Upper lobe of left lung (tissue), 6 donors: ENCODE results near the gene CFAP57. TPM values are rescaled to one million over a fixed set of nuclear protein-coding genes. Genes with fewer than 3 reads are reported as not detected.

Source experiments
- ATAC-seq, 2 donors: fragments of 200-7000 bp; cut with Tn5 transposase; one replicate each; pipeline ENCODE4 v1.9.1; 2022; ENCODE audit warnings: mild to moderate bottlenecking in 2 of 2, moderate library complexity in 2 of 2; ENCODE audit not compliant: low FRiP score in 2 of 2
- DNase-seq, 2 donors: peaks; one replicate each; pipeline ENCODE4 v3.0.0-alpha.2; 2019 to 2020
- H3K27ac ChIP-seq, 4 donors: fragments of 200-600 bp; sonication (generic); one replicate each; pipeline ENCODE4 v1.5.1; 2016 to 2019
- H3K27me3 ChIP-seq, 4 donors: fragments of 200-600 bp; sonication (generic); one replicate each; pipeline ENCODE4 v1.5.1; 2017 to 2019
- H3K36me3 ChIP-seq, 4 donors: fragments of 200-600 bp; sonication (generic); one replicate each; pipeline ENCODE4 v1.5.1; 2016 to 2019
- H3K4me1 ChIP-seq, 4 donors: fragments of 200-600 bp; sonication (generic); one replicate each; pipeline ENCODE4 v1.5.1; 2018 to 2019
- H3K4me3 ChIP-seq, 4 donors: fragments of 200-600 bp; sonication (generic); one replicate each; pipeline ENCODE4 v1.5.1; 2017 to 2019; ENCODE audit warnings: mild to moderate bottlenecking in 2 of 4, moderate library complexity in 1 of 4
- H3K9me3 ChIP-seq, 4 donors: fragments of 200-600 bp; sonication (generic); one replicate each; pipeline ENCODE4 v1.5.1; 2018 to 2019
- EP300 ChIP-seq, 4 donors: sonication (generic); formaldehyde crosslinking; IDR thresholded peaks; one replicate each; pipeline ENCODE4 v1.5.1; 2017; ENCODE audit warnings: antibody characterized with exemption in 4 of 4, control low read depth in 2 of 4
- POLR2A ChIP-seq, 4 donors: fragments of 450-650 bp; IDR thresholded peaks; one replicate each; pipeline ENCODE4 v1.5.1; 2016 to 2017; ENCODE audit warnings: antibody characterized with exemption in 4 of 4, mild to moderate bottlenecking in 2 of 4
- POLR2AphosphoS5 ChIP-seq, 2 donors: sonication (generic); formaldehyde crosslinking; IDR thresholded peaks; one replicate each; pipeline ENCODE4 v1.5.1; 2017; ENCODE audit warnings: antibody characterized with exemption in 2 of 2
- WGBS, 2 donors: methylation state at CpG; one replicate each; pipeline ENCODE4 v1.1.5; 2017 to 2018; 5-methylcytosine and 5-hydroxymethylcytosine counted together
- total RNA-seq, 6 donors: library from RNA; depleted of rRNA in 4 of 6; stranded (reverse); fragments of >200 nt in 4 of 6; gene quantifications; one replicate each; pipeline versions ENCODE4 v1.1.0 to v1.2.1, GENCODE V29; 2016 to 2021
- TF ChIP-seq, protein P1 (sequence below), 6 experiments: fragments of 450-650 bp in 4 of 6; fragments of 200-600 bp in 2 of 6; sonication (generic) in 2 of 6; IDR thresholded peaks; one replicate each; pipeline ENCODE4 v1.5.1; 2016 to 2019; ENCODE audit warnings: antibody characterized with exemption in 6 of 6
- donor health status: DM: no; HTN: no; CAD: no; lungs with moderate emphysema.
- donor health status: DM: no; HTN: yes; CAD: no; lungs with severe emphysema.

The CFAP57 gene
- total RNA-seq, 6 donors from 2014 or later: 0.37 to 23.1 (median 3.7) TPM

- H3K27me3 ChIP-seq: no peaks in the 10 kb centered on the region
- TF ChIP-seq EP300 (IDR thresholded peaks at IDR 0.05) (no peak), POLR2AphosphoS5 (IDR thresholded peaks at IDR 0.05) (no peak), POLR2A (IDR thresholded peaks at IDR 0.05) (no peak)
- TF ChIP-seq, protein P1, sequence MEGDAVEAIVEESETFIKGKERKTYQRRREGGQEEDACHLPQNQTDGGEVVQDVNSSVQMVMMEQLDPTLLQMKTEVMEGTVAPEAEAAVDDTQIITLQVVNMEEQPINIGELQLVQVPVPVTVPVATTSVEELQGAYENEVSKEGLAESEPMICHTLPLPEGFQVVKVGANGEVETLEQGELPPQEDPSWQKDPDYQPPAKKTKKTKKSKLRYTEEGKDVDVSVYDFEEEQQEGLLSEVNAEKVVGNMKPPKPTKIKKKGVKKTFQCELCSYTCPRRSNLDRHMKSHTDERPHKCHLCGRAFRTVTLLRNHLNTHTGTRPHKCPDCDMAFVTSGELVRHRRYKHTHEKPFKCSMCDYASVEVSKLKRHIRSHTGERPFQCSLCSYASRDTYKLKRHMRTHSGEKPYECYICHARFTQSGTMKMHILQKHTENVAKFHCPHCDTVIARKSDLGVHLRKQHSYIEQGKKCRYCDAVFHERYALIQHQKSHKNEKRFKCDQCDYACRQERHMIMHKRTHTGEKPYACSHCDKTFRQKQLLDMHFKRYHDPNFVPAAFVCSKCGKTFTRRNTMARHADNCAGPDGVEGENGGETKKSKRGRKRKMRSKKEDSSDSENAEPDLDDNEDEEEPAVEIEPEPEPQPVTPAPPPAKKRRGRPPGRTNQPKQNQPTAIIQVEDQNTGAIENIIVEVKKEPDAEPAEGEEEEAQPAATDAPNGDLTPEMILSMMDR (IDR thresholded peaks at IDR 0.05): no peak
- H3K36me3 ChIP-seq: peaks cover 0 to 12% (median 0%) of the 10 kb centered on the region in 4 donors
- H3K4me3 ChIP-seq: peak overlapping the region in 3 of 4 donors; percentile 38 to 52 (median 51)
- H3K9me3 ChIP-seq: no peaks in the 10 kb centered on the region
- ATAC-seq: no peak
- DNase-seq: no peak
- 56 to 62% methylated on average over 12 of the region's 12 CpGs for WGBS, 2 donors
- H3K4me1 ChIP-seq: peaks cover 30 to 55% (median 45%) of the 10 kb centered on the region in 4 donors
- H3K27ac ChIP-seq: peak overlapping the region; percentile 85 to 94 (median 90)
Observed at GRCh38 chr1:43271186-43272118, 99.3 kb downstream of the CFAP57 start.

GRCh38 chr1:43272161-43272560 is 100.0 kb downstream of the CFAP57 start:
- ATAC-seq (no peak), DNase-seq (no peak)
- H3K4me3 ChIP-seq: no peak overlapping the region
- peaks cover 30 to 53% (median 45%) of the 10 kb centered on the region in 4 donors for H3K4me1 ChIP-seq
- no peaks in the 10 kb centered on the region for H3K27me3 ChIP-seq
- H3K27ac ChIP-seq: peak overlapping the region in 3 of 4 donors; percentile 85 to 94 (median 92)
- no peak for TF ChIP-seq POLR2A (IDR thresholded peaks at IDR 0.05)
- WGBS, 2 donors: 66 to 80% methylated on average over 1 to 9 of the region's 9 CpGs
- H3K36me3 ChIP-seq: peaks cover 0 to 12% (median 0%) of the 10 kb centered on the region in 4 donors
- no peaks in the 10 kb centered on the region for H3K9me3 ChIP-seq

GRCh38 chr1:43272576-43273571 is 100.7 kb downstream of the CFAP57 start:
- Histone ChIP-seq H3K27me3 (no peaks in the 10 kb centered on the region), H3K4me3 (no peak overlapping the region), H3K4me1 (peaks cover 26 to 49% (median 45%) of the 10 kb centered on the region in 4 donors), H3K9me3 (no peaks in the 10 kb centered on the region), H3K36me3 (peaks cover 0 to 12% (median 0%) of the 10 kb centered on the region in 4 donors), H3K27ac (peak overlapping the region in 3 of 4 donors; percentile 18 to 92 (median 85))
- ATAC-seq: no peak
- WGBS, 2 donors: 96 to 97% methylated on average over 19 to 30 of the region's 46 CpGs
- TF ChIP-seq, protein P1 (IDR thresholded peaks at IDR 0.05): no peak
- TF ChIP-seq POLR2AphosphoS5 (IDR thresholded peaks at IDR 0.05) (no peak), POLR2A (IDR thresholded peaks at IDR 0.05) (peak in 1 of 4 donors; percentile 4)
- peak in 1 of 2 donors; percentile 82 for DNase-seq

DNA sequence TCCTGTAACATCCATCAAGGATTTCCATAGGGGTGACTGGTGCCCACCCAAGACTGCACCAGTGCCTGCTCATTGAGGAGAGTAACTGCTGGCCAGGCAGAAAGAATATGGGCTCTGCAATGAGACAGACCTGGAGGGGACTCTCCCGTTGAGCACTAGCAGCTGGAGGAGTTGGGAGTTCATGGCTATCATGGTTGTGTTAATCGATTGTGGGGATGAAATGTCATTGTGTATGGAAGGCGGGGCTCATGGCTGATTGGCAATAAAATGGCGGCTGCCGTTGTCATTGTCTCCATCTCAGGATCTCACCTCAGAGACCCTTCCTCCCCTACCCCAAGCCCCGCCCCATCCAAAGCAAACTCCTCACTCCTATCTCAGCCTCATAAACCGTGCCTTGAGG is 101.6 kb downstream of the CFAP57 start:
- Histone ChIP-seq H3K9me3 (no peaks in the 10 kb centered on the region), H3K27ac (peak overlapping the region; percentile 36 to 69 (median 54)), H3K4me1 (peaks cover 25 to 48% (median 41%) of the 10 kb centered on the region in 4 donors), H3K27me3 (no peaks in the 10 kb centered on the region), H3K4me3 (no peak overlapping the region), H3K36me3 (peaks cover 0 to 12% (median 0%) of the 10 kb centered on the region in 4 donors)
- ATAC-seq (no peak), DNase-seq (no peak)
- WGBS, 2 donors: 92 to 95% methylated on average over 6 to 7 of the region's 7 CpGs
- TF ChIP-seq, protein P1 (IDR thresholded peaks at IDR 0.05): no peak
- TF ChIP-seq EP300 (IDR thresholded peaks at IDR 0.05): no peak
- TF ChIP-seq POLR2A (IDR thresholded peaks at IDR 0.05): no peak
- no peak for TF ChIP-seq POLR2AphosphoS5 (IDR thresholded peaks at IDR 0.05)
